ENCODE data around the gene CC2D2B.
"Not testable (repeated sequence)": the region's sequence is repeated elsewhere in the genome, so short reads cannot be mapped to it uniquely, and the experiment has no call there.

Gene CC2D2B

DNA sequence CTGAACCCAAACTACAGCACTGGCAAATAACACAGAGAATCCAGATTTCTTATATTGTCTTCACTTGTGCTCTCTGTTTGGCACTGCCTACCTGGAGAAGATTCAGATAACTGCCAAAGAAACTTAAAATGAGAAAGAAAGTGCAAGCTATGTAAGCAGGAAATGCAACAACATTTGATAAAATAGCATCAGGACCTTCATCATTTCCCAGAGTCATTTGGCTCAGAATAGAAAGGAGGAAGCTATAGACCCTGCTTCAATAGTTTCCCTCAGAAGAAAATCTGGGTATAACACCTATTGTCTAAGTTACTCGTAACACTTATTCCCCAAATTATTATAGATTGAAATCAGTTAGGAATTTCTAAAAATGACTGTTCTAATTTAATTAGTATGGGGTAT lies 56.2 kb downstream of the CC2D2B start:
- DNase-seq (ENCODE audit: low spot score): no peak
- no peak overlapping the region for H3K27ac ChIP-seq
- TF ChIP-seq, protein P1, sequence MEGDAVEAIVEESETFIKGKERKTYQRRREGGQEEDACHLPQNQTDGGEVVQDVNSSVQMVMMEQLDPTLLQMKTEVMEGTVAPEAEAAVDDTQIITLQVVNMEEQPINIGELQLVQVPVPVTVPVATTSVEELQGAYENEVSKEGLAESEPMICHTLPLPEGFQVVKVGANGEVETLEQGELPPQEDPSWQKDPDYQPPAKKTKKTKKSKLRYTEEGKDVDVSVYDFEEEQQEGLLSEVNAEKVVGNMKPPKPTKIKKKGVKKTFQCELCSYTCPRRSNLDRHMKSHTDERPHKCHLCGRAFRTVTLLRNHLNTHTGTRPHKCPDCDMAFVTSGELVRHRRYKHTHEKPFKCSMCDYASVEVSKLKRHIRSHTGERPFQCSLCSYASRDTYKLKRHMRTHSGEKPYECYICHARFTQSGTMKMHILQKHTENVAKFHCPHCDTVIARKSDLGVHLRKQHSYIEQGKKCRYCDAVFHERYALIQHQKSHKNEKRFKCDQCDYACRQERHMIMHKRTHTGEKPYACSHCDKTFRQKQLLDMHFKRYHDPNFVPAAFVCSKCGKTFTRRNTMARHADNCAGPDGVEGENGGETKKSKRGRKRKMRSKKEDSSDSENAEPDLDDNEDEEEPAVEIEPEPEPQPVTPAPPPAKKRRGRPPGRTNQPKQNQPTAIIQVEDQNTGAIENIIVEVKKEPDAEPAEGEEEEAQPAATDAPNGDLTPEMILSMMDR (IDR thresholded peaks at IDR 0.05): no peak

DNA sequence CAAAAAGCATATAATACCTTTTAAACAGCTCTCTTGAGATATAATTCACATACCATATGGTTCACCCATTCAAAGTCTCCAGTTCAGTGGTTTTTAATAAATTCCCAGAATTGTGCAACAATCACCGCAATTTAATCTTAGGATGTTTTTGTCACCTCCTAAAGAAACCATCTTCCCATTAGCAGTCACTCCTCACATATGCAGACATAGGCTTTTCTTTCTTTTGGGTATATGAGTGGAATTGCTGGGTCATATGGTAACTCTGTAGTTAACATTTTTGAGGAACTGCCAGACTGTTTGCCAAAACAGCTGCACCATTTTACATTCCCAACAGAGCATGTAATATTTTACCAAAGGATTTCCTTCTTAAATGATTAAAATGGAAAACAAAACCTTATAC lies 57.0 kb downstream of the CC2D2B start:
- Histone ChIP-seq H3K4me3 (no peak overlapping the region), H3K27ac (no peak overlapping the region)
- TF ChIP-seq, protein P1 (IDR thresholded peaks at IDR 0.05): no peak
- DNase-seq (ENCODE audit: low spot score): no peak

More for the DNA sequence above, 56.2 kb downstream of the CC2D2B start:
- H3K4me3 ChIP-seq: no peak overlapping the region

DNA sequence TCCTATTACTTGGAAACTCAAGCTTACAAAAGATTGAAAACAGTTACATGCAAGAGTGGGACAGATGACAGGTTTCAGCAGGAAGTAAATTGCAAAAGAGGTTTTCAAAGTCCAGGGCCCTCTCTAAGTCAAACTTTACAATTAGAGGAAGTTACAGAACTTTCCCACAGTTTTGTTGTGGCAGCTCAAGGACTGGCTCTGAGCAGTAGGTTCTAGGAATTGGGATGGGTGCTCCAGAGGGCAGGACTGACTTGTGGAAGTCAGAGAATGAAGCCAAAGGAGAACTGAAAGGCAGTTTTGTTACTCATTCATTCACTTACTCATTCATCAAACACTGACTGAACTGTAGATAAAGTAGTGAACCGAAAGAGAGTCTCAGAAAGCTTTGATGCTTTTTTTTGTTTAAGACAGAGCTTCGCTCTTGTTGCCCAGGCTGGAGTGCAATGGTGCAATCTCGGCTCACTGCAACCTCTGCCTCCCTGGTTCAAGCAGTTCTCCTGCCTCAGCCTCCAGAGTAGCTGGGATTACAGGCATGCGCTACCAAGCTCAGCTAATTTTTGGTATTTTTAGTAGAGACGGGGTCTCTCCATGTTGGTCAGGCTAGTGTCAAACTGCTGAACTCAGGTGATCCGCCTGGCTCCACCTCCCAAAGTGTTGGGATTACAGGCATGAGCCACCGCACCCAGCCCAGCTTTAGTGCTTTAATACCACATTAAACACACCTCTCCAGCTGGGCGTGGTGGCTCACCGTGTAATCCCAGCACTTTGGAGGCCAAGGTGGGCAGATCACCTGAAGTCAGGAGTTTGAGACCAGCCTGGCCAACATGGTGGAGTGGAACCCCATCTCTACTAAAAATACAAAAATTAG lies 68.8 kb downstream of the CC2D2B start:
- Histone ChIP-seq H3K27ac (no peak overlapping the region), H3K4me3 (no peak overlapping the region)
- TF ChIP-seq, protein P1 (IDR thresholded peaks at IDR 0.05): no peak
- no peak for DNase-seq (ENCODE audit: low spot score)

DNA sequence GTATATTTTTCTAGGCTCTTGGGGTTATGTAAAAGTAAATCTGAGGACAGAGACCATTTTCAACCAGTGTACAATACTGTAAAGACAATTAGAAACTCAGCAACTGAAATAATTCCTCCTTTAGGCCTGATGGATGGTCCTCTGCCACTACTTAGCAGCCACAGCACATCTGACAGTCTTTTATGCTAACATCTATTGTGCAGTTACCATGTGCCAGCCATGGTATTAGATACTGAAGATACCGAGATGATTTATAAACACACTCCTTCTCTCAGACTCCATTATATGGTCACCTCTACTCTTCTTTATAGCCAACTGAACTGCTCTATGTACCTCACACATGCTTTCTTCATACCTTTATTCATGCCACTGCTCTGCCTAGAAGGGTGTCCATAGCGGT lies 74.4 kb downstream of the CC2D2B start:
- DNase-seq (ENCODE audit: low spot score): no peak
- H3K4me3 ChIP-seq: no peak overlapping the region
- TF ChIP-seq, protein P1 (IDR thresholded peaks at IDR 0.05): no peak
- H3K27ac ChIP-seq: no peak overlapping the region

- no peak overlapping the region for H3K4me3 ChIP-seq
- H3K27ac ChIP-seq: no peak overlapping the region
- DNase-seq (ENCODE audit: low spot score): no peak
- TF ChIP-seq, protein P1 (IDR thresholded peaks at IDR 0.05): no peak
These were observed 80.1 kb downstream of the CC2D2B start for GRCh38 chr10:95987685-95988426.

DNA sequence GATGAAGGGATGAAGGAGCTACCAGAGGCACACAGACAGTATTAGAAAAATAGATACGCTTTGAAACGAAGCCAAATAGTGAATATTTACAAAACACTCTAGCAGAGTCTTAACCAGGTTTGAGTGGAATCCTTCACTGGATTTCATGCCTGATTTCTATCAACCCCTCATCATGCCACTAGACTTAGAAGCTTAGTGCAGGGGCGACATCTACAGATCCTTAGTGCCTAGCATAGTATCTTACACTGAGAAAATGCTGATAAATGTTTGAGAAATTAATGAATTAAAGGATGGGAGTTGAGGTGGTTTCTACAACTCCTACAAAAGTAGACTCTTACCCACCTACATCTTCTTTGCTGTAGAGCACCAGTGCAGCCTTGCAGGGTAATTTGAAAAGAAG lies 80.9 kb downstream of the CC2D2B start:
- H3K4me3 ChIP-seq: no peak overlapping the region
- no peak for DNase-seq (ENCODE audit: low spot score)
- TF ChIP-seq, protein P1 (IDR thresholded peaks at IDR 0.05): no peak
- no peak overlapping the region for H3K27ac ChIP-seq

- H3K27ac ChIP-seq; H3K4me3 ChIP-seq; DNase-seq (ENCODE audit: low spot score): not testable (repeated sequence)
These were observed 86.6 kb downstream of the CC2D2B start for GRCh38 chr10:95994376-95994775.
